DMS 273 treated with DMSO at 0.1 percent for 48 hours (cell line): ENCODE measurements around the gene SELPLG.
A peak's percentile ranks its signal among the peaks of the same experiment; 100 is the strongest.
"Not testable (repeated sequence)": the region's sequence is repeated elsewhere in the genome, so short reads cannot be mapped to it uniquely, and the experiment has no call there.

Experiments
- DNase-seq: peaks from one replicate; lab custom pipeline; 2025; lab: John Stamatoyannopoulos, UW

SELPLG gene

GRCh38 chr12:108655812-108656175 is 22.1 kb upstream of the SELPLG start:
- DNase-seq, result not testable (repeated sequence)

- not testable (repeated sequence) for DNase-seq
Measured at GRCh38 chr12:108654622-108655021, 20.9 kb upstream of the SELPLG start.

GRCh38 chr12:108653922-108654321 is 20.2 kb upstream of the SELPLG start:
- DNase-seq, result no peak

- DNase-seq, result no peak
Measured at GRCh38 chr12:108653082-108653516, 19.4 kb upstream of the SELPLG start.

- no peak for DNase-seq
Measured at GRCh38 chr12:108650083-108650482, 16.4 kb upstream of the SELPLG start.

GRCh38 chr12:108649669-108650068 is 16.0 kb upstream of the SELPLG start:
- DNase-seq, result no peak

GRCh38 chr12:108649126-108649525 is 15.4 kb upstream of the SELPLG start:
- no peak for DNase-seq

- no peak for DNase-seq
Measured at GRCh38 chr12:108648371-108648770, 14.7 kb upstream of the SELPLG start.

- DNase-seq, result no peak
Measured at GRCh38 chr12:108647585-108648287, 14.0 kb upstream of the SELPLG start.

- DNase-seq, result no peak
Measured at GRCh38 chr12:108646600-108647579, 13.2 kb upstream of the SELPLG start.

- no peak for DNase-seq
Measured at GRCh38 chr12:108645686-108646599, 12.2 kb upstream of the SELPLG start.

- DNase-seq, result no peak
Measured at GRCh38 chr12:108644811-108645120, 11.1 kb upstream of the SELPLG start.

- DNase-seq, result no peak
Measured at GRCh38 chr12:108643941-108644810, 10.5 kb upstream of the SELPLG start.

GRCh38 chr12:108642899-108643654 is 9.4 kb upstream of the SELPLG start:
- no peak for DNase-seq

- DNase-seq, result peak; percentile 67
Measured at GRCh38 chr12:108642269-108642870, 8.7 kb upstream of the SELPLG start.

GRCh38 chr12:108641446-108642268 is 8.0 kb upstream of the SELPLG start:
- no peak for DNase-seq

- no peak for DNase-seq
Measured at GRCh38 chr12:108640802-108641445, 7.2 kb upstream of the SELPLG start.

- DNase-seq, result no peak
Measured at GRCh38 chr12:108638997-108639822, 5.5 kb upstream of the SELPLG start.
